ENCODE results near the gene MYO9A. TPM values are rescaled to one million over a fixed set of nuclear protein-coding genes. Genes with fewer than 3 reads are reported as not detected.
A peak's percentile ranks its signal among the peaks of the same experiment; 100 is the strongest.

The MYO9A gene
- total and polyA plus RNA-seq, 11 donors, result 3.2 to 33.9 (median 29.9) TPM

DNA sequence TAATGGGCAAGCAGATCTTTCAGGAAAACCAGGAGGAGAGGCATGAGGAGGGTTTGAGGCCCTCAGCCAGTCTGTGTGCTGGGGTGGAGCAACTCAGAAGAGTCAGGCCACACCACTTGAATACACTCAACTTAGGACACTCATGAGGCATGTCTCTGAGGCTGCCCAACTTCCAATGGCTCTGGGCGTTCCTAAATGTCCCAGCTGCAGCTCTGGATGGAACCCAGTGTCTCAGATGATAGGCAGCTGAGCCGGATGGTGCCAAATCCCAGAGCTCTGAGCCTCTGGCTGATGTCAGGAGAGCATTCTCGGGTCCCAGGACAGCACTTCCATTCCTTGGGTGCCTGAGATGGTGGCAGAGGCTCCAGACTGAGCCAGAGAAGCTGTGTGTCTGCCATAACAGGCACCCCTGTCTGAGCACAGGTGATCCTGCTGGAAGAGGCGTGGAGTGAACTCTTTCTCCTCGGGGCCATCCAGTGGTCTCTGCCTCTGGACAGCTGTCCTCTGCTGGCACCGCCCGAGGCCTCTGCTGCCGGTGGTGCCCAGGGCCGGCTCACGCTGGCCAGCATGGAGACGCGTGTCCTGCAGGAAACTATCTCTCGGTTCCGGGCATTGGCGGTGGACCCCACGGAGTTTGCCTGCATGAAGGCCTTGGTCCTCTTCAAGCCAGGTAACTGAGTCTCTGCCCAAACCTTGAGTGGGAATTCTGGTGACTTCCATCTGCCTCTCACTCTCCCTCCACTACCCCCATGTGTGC is 304.8 kb downstream of the MYO9A start:
- peaks cover 0 to 18% (median under 1%) of the 10 kb centered on the region in 12 donors for H3K4me1 ChIP-seq

DNA sequence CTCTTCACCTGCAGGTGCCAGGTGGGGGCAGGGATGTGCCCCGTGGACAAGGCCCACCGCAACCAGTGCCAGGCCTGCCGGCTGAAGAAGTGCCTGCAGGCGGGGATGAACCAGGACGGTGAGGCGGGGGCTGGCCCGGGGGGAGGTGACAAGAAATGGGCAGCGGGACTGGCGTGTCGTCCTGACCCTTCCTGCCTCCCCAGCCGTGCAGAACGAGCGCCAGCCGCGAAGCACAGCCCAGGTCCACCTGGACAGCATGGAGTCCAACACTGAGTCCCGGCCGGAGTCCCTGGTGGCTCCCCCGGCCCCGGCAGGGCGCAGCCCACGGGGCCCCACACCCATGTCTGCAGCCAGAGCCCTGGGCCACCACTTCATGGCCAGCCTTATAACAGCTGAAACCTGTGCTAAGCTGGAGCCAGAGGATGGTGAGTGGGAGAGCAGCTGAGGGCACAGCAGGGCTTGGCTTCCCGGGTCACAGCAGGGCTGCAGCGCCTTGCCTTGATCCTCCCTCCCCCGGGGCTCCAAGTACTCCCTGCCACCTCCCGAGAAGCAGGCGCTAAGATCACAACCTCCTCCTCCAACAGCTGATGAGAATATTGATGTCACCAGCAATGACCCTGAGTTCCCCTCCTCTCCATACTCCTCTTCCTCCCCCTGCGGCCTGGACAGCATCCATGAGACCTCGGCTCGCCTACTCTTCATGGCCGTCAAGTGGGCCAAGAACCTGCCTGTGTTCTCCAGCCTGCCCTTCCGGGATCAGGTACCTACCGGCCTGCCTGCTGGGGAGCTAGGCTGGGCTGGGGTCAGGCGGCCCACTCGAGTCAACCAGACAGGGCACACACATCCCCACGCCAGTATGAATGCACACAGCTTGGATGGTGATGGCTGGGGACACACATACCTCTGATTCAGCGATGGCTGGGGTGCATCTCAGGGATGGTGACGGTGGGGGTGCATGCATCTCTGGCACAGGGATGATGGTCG is 305.9 kb downstream of the MYO9A start:
- ATAC-seq, result no peak
- Histone ChIP-seq H3K4me1 (peaks cover 0 to 28% (median 8%) of the 10 kb centered on the region in 12 donors), H3K27me3 (peaks cover 0 to 6% (median 0%) of the 10 kb centered on the region in 9 donors), H3K36me3 (no peaks in the 10 kb centered on the region), H3K4me3 (no peak overlapping the region), H3K9me3 (no peaks in the 10 kb centered on the region), H3K27ac (no peak overlapping the region)
- WGBS, 4 donors, result 88 to 93% (median 91%) methylated on average over 33 to 38 of the region's 38 CpGs
- DNase-seq, result no peak
- TF ChIP-seq, protein P1, sequence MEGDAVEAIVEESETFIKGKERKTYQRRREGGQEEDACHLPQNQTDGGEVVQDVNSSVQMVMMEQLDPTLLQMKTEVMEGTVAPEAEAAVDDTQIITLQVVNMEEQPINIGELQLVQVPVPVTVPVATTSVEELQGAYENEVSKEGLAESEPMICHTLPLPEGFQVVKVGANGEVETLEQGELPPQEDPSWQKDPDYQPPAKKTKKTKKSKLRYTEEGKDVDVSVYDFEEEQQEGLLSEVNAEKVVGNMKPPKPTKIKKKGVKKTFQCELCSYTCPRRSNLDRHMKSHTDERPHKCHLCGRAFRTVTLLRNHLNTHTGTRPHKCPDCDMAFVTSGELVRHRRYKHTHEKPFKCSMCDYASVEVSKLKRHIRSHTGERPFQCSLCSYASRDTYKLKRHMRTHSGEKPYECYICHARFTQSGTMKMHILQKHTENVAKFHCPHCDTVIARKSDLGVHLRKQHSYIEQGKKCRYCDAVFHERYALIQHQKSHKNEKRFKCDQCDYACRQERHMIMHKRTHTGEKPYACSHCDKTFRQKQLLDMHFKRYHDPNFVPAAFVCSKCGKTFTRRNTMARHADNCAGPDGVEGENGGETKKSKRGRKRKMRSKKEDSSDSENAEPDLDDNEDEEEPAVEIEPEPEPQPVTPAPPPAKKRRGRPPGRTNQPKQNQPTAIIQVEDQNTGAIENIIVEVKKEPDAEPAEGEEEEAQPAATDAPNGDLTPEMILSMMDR (IDR thresholded peaks at IDR 0.05), result no peak
- no peak for TF ChIP-seq POLR2A (IDR thresholded peaks at IDR 0.05)
- intact Hi-C loops (cut with DNase I), result no loop called here

More for the DNA sequence above, 304.8 kb downstream of the MYO9A start:
- DNase-seq, result peak in 1 of 5 donors; percentile 76
- Histone ChIP-seq H3K27ac (peak overlapping the region in 1 of 12 donors; percentile 16), H3K27me3 (no peaks in the 10 kb centered on the region), H3K4me3 (no peak overlapping the region), H3K9me3 (no peaks in the 10 kb centered on the region), H3K36me3 (no peaks in the 10 kb centered on the region)
- peak; percentile 69 to 81 (median 80) for ATAC-seq
- 83 to 89% (median 87%) methylated on average over 11 to 16 of the region's 16 CpGs for WGBS, 4 donors
- TF ChIP-seq, protein P1 (IDR thresholded peaks at IDR 0.05), result no peak
- TF ChIP-seq POLR2A (IDR thresholded peaks at IDR 0.05), result no peak
- intact Hi-C loops (cut with DNase I), result no loop called here

DNA sequence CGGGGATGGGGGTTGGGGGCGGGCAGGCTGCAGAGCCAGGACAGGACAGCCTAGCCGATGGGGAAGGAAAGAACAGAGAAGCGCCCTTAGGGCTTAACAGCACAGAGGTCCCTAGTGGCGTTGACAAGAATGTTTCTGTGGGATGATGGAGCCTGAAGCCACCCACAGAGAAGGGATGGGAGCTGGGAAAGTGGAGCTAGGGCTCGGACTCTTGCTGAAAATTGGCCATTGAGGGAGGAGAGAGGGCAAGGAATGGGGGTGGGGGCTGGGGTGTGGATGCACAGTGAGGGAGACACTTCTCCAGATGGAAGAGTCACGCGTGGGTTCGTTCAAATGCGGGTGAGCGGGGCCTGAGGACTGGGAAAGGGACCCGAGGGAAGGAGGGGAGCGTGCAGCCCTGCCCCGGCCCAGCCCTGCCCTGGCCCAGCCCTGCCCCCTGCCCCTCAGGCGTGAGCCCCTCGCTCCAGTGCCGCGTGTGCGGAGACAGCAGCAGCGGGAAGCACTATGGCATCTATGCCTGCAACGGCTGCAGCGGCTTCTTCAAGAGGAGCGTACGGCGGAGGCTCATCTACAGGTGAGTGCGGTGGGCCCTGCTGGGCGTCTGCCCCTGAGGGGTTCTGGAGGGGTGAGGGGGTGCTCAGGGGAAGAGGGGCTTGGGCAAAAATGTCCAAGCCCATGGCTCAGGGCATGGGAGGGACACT is 306.8 kb downstream of the MYO9A start:
- DNase-seq (no peak), ATAC-seq (no peak)
- 84 to 90% (median 88%) methylated on average over 27 of the region's 27 CpGs for WGBS, 4 donors
- Histone ChIP-seq H3K27me3 (peaks cover 0 to 6% (median 0%) of the 10 kb centered on the region in 9 donors), H3K27ac (no peak overlapping the region), H3K4me3 (no peak overlapping the region), H3K36me3 (no peaks in the 10 kb centered on the region), H3K4me1 (peaks cover 0 to 30% (median 8%) of the 10 kb centered on the region in 12 donors), H3K9me3 (no peaks in the 10 kb centered on the region)
- no peak for TF ChIP-seq POLR2A (IDR thresholded peaks at IDR 0.05)
- TF ChIP-seq, protein P1 (IDR thresholded peaks at IDR 0.05), result no peak
- intact Hi-C loops (cut with DNase I), result no loop called here

Measured in heart left ventricle (tissue), 16 donors.